GM10266 (cell line): ENCODE results near the gene PLSCR3.

Experiments
- DNase-seq: peaks from one replicate; pipeline ENCODE4 v3.0.0; 2012; ENCODE audit errors: extremely low spot score
- CTCF ChIP-seq: IDR thresholded peaks from 2 replicates; pipeline ENCODE4 v1.5.1; 2012; ENCODE audit warnings: mild to moderate bottlenecking, low read depth; ENCODE audit not compliant: control insufficient read depth, insufficient read depth; ENCODE audit errors: missing control alignments

PLSCR3 gene

GRCh38 chr17:7394452-7395191 is at the start of gene PLSCR3:
PLSCR3 (minus strand) TSS chr17:7394525; CDS start chr17:7394110, 415 bp downstream.
- DNase-seq = peak; percentile 98
- TF ChIP-seq CTCF = peak; percentile 25

GRCh38 chr17:7443499-7444485 is 49.5 kb upstream of the PLSCR3 start:
- DNase-seq = no peak
- TF ChIP-seq CTCF = no peak

DNA sequence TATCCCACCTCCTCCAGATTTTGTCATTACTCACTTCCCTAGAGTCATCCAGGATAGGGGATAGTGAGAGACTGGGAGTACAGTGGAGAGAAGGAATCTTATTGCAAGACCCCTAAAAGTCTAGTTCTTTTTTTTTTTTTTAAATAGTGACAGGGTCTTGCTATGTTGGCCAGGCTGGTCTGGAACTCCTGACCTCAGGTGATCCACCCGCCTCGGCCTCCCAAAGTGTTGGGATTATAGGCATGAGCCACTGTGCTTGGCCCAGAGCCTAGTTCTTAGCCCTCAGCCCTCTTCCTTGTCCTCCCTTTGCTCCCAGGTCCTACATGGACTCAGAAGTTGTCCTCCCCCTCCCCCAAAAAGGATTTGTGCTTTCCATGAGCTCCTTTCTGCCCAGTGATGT is 47.8 kb upstream of the PLSCR3 start:
- DNase-seq = no peak
- no peak for TF ChIP-seq CTCF

DNA sequence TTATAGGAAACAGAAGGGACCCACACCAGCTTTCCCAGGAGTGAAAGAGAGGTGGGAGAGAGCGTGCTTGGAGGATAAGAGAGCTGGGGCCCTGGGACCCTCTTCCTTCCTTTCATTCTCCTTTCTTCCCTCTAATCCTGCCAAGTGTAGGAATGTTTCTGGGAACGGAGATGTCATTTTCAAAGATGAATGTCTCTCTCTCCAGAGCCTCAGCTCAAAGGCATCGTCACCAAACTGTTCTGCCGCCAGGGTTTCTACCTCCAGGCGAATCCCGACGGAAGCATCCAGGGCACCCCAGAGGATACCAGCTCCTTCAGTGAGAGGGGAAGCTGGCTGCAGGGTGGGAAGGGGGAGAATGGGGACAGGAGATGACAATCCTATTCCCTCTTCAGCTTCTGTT is 46.9 kb upstream of the PLSCR3 start:
- DNase-seq = no peak

DNA sequence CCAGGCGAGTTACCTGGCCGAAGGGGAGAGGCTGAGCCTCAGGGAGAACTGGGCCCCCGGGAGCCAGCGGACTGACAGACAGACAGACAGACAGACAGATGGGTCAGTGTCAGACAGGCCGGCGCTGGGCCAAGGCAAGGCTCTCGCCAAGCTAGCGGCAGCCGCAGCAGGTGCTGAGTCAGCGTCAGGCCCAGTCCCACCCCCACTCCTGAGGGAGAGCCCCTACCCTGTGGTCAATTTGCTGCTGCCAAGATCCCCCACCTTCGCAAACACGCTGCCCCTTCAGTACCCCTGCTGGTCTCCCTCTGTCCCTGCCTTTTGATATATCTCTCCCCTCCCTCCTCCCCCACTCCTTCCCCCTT is 46.5 kb upstream of the PLSCR3 start:
- peak; percentile 80 for DNase-seq
- TF ChIP-seq CTCF = no peak

More for the DNA sequence above, 46.9 kb upstream of the PLSCR3 start:
- TF ChIP-seq CTCF = no peak

DNA sequence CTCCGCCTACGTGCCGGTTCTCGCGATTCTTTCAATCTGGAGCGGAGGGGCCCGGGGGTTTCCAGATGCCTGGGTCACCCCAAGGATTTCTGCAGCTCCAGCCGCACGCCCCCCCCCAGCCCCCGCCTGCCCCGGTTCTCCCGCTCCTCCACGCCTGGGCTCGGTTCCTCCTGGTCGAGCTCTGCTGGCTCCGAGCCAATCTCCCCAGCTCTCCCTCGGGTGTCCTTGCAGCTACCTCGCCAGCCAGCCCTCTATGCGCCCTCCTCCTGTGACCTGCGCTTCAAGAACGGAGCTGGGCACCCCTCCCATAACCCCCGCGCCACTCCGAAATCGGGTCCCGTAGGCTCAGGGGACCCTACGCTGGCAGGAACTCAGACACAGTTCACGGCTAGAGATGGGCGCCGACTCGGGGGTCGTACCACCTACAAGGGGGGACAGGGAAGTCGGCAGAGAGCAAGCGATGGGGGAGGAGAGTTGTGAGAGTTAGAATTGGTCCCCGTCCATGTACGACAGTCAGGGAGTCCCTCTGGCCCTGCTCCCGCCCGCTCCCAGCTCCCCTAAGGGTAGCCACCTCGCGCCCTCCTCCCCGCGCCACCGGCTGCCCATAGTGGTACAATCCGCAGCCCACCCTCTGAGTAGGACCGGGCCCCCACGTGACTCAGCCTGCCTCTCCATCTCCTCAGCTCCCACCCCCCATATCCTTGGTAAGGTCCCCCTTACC is 45.9 kb upstream of the PLSCR3 start:
- DNase-seq = peak; percentile 85
- no peak for TF ChIP-seq CTCF
